NAMALWA (cell line): ENCODE data around the gene ADAMTS17.
A peak's percentile ranks its signal among the peaks of the same experiment; 100 is the strongest.
"Not testable (repeated sequence)": the region's sequence is repeated elsewhere in the genome, so short reads cannot be mapped to it uniquely, and the experiment has no call there.

Experiments
- DNase-seq: peaks from one replicate; pipeline ENCODE4 v3.0.0-alpha.2; 2015; ENCODE audit warnings: low spot score

The ADAMTS17 gene

DNA sequence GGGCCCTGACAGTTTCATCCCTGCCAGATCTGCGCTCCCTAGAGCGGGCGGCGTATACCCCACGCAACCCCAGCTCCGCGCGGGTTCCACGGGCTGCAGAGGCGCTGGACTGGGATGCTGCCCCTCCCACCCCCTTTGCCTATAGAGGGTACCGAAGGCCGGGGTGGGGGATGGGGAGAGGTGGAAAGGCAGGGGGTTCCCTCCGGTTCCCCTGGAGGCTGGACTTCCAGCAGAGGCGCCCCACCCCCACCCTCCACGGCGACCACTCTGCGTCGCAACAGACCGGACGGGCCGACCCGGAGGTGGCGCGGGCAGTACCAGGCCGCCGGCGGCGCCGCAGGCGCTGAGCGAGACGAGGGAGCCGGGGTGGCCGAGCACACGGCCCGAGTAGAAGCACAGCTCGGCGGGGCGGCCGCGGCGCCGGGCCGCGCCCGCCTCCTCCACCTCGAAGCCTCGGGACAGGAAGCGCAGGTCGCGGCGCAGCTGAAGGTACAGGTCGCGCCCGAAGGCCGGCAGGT, 995 bp downstream of the ADAMTS17 start:
- no peak for DNase-seq

DNA sequence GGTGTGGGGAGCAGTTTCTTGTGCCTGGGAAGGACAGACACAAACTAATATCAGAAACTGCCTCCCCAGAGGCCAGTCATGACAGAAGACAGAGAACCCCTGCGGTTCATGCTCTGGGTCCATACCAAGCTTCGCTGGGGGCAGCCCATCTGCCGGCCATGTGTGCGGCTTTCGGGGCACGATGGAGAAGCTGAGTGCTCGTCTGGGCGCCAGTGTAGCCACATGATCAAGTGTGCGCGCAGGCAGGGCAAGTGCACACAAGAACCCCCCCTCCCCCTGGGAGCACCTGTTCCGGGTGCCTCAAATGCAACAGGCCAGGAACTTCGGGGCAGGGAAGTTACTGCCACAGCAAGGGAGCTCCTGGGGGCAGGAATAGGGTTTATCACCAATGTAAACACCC, 1.8 kb downstream of the ADAMTS17 start:
- no peak for DNase-seq

DNA sequence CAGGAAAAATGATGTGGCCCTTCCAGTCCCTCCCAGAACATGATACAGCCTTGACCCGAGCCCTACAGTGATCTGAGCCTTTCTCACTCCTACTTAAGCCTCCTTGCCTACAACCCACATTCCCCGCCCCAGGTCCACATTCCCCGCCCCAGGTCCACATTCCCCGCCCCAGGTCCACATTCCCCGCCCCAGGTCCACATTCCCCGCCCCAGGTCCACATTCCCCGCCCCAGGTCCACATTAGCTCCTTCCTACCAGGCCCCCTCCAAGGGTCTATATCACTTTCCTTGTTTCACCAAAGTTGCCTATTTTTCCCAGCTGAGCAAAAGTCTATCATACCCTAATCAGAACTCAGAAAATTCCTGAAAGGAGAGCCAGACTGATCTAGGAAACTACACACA, 2.3 kb downstream of the ADAMTS17 start:
- DNase-seq: not testable (repeated sequence)

DNA sequence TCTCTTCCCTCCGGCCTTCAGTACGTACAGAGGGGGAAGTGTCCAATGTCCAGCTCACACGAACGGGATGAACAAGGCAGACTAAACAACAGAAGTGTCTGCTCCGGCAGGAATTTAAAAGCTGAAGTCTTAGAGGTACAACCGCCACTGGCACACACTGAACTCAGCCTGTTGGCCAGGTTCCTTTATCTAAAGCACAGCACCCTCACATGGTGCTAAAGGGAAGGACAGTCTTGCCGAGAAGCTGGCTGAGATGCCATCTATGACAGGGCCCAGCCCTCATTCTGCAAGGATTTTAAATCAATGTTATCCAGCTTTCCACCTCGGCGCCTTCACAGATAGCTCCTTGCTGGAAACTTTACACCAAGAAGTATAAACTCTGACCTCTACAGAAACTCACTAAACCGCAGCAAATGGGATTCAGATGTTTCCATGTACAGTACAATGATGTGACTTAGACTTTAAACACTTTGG, 2.8 kb downstream of the ADAMTS17 start:
- DNase-seq: peak; percentile 71

DNA sequence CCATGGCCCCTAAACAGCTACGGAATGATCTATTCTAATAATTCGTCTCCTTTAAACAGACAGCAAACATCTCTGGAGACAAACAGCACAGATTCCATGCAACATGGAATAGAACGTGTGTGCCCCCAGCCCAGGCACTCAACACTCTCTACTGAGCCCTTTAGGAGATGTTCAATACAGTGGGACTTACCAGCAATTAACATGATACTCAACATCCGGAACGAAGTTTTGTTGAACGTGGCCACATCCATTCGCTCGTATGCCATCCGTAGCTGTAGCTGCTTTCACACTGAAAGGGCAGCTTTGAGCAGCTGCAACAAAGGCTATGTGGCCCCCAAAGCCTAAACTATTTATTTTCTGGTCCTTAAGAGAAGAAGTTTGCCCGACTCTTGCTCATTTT, 3.5 kb downstream of the ADAMTS17 start:
- DNase-seq: no peak

DNA sequence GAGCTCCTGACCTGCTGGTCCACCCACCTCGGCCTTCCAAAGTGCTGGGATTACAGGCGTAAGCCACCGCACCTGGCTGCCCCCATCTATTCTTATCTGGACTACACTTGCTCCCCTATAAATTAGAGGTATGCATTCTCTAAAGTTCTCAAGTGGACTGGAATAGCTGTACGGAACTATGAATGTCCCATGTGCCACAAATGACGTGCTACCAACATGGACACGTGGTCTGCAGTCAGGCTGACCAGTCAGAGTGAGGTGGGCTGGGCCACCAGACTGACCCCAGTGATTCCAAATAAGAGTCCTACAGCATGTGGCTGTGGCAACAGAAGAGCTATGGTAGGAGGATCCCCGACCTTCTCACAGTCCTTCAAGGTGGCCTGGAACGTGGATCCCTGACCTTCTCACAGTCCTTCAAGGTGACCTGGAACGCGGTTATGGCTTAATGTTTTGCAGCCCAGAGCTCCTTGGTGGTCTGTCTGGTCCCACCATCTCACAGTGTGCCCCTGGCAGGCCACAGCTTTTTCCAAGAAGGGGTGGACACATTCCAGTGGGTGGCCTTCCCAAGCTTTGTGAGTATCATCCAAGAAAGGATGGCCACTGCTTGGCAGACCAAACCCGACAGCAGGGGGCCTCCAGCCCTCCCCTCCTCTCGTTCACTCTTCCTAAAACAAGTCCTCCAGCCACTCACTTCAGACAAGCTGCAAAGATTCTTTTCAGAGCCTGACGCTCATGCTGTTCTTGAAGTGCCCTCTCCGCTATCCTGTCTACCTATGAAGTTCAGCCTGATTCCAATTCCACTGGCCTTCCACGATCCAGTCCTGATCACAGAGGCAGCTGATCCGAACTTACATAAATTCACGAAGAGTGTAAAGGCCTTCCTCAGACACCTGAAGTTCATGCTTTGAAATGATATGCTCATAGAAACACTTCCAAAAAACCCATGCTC, 4.4 kb downstream of the ADAMTS17 start:
- DNase-seq: no peak

DNA sequence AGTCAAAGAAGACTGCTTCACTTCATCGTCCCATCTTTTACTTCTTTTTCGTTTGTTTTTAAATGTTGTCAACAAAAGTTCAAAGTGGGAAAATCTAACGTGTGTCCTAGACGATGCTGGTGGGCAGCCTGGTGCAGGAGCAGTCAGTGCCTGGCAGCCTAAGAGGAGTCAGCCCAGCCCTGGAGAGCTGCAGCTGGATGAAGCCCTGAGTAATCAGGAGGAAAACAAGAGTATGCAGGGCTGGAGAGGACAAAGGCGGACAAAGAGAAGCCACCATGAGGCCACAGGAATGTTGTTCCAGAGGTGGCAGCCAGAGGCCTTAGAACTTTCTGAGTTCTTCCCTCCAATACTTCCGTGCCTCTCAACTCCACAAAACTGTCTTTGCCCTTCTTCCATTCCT, 5.7 kb downstream of the ADAMTS17 start:
- DNase-seq: no peak

DNA sequence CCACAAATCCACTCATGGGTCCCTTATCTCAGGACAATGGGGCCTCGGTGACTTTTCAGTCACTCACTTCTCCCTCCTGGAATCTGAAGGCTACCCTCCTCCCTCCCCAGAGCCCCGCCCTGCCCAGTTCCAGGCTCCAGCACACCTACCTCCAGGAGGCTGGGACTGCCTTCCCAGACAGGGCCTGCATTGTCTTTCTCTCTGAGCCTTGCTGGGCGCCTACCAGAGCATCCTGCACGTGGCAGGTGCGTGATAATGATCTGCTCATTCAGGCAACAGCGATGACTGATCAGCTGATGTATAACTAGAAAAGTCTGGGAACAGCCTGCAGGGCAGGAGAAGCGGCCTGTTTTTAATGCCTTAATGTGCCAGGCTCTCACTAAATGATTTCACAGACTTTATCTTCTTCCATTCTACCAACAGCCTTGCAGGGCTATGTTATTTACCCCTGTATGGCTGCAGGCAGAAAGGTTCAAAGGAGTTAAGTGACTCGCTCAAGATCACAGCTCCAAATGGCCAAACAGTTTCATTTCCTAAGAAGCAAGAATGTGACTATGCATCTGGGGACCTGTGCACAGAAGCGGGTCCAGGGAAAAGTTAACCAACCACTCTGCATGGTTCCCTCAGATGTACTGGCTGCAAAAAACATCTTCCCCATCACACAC, 6.3 kb downstream of the ADAMTS17 start:
- no peak for DNase-seq

DNA sequence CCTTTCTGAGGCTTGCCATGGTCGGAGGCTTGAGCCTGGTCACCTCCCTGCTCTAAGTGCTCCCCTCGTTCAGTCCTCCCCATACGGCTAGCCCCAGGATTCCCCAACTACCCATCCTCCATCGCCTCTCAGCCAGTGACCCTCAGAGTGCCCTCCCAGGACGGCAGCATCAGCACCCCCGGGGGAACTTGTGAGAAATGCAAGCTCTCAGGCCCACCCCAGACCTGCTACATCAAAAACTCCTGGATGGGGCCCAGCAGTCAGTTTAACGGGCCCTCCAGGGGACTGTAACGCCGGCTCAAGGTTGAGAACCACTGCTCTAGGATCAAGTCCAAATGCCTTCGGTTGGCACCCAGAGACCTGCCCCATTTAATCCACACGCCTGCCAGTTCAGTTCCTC, 6.9 kb downstream of the ADAMTS17 start:
- no peak for DNase-seq

DNA sequence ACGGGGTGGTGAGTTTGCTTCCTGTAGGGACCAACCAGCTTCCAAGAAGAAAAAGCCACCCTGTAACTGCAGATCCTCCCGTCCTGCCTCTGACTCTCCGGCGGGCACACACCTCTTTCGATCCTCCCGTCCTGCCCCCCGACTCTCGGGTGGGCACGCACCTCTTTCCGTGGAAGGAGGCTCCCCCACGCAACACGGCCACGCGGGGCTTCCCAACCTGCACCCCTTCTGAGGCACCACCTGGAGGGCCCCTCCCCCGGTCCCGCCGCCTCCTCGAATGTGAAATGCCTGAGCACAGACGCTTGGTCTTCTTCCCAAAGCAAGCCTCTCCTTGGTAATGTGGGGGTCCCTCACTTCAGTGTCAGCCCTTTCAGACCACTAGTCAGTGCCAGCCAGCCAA, 7.3 kb downstream of the ADAMTS17 start:
- DNase-seq: no peak

DNA sequence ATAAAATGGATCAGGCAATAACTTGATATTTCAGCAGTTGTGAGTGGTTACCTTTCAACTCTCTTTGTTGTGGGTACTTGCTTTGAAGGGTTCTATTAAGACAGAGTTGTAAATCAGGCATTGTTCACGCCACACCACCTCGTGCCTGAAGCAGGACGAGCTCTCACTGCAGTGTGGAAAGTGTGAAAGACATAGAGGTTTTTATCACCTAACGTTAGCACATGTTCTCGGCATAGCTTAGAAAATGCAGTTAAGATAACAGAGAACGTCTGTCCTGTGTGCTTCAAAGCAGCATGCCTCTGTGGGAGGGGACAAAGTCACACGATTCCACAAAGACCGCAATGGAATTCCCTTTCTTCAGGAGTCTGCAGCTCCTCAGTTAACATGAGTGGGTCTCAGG, 7.8 kb downstream of the ADAMTS17 start:
- no peak for DNase-seq

DNA sequence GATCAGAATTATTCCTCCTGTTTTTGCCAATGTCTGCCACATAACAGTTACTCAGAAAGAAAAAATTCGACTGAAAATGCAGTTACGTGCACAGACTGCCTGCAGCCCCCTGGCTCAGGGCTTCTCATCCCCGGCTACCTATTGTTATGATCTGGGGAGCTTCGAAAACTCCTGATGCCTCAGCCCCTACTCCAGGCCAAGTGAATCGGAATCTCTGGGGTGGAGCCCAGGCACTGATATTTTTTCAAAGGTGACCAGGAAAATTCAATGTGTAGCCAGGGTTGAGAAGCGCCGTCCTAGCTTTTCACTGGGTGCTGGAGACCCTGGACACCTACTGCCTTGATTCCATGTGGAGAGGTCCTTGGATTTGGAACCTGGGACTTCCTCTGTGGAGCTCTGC, 8.5 kb downstream of the ADAMTS17 start:
- DNase-seq: no peak

DNA sequence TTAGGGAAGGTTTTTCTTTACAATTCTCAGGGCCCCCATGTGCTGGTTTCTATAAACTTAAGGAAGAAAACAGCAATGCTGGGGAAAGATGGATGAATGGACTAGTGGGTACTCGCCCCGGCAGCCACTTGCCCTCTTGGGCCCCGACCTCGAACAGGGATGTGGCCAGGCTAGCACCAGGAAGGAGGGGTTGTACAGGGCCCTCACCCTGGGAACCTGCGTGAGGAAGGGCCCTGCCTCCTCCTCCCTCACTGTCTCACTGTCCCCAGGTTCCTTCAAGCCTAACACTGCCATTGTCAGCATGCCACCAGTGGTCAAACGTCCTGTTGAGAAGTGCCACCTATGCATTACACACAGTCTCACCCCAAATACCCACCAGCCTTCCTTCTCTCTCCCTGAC, 9.1 kb downstream of the ADAMTS17 start:
- DNase-seq: no peak

DNA sequence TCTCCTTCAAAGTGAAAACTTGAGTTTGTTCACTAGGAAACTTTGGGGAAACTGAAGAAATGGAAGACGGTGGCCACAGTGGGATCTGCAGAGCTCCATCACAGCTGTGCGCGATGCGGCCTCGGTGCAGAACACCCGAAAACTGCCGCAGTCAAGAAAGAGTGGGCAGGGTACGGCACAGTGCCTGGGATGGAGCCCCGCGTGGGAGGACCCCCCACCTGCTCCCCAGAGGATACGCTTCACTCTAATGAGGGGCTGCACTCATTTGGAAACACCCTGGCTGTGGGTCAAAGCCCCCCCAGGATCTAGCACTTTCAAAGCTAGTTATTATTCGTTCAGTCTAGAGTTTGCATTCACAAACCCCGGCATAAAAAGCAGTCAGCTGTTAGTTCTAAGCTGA, 9.5 kb downstream of the ADAMTS17 start:
- no peak for DNase-seq

DNA sequence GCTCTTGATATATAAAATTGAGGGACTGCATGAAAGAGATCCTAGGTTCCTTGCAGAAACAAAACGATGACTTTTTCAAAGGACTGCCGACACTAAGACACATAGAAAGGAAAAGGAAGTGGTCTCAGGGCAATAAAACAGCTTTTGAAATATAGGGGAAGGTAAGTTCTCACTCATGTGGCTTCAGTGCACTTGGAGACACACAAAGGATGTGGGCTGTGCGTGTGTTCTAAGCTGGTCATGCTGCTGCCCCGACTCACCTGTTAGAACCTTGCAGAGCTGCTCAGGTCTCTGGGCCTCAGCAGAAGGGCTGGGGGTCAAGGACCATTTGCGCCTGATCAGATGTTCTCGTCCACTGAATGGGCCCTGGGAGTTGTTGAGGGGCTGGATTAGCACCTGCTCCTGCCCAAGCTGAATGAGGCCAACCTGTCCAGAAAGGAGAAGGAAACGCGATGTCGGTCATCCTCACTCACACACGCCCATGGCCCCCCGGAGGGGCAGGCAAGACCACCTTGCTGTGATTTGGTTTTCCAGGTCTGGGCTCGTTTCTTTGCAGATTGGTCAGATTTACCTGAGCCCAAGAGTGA, 11.1 kb downstream of the ADAMTS17 start:
- DNase-seq: no peak

DNA sequence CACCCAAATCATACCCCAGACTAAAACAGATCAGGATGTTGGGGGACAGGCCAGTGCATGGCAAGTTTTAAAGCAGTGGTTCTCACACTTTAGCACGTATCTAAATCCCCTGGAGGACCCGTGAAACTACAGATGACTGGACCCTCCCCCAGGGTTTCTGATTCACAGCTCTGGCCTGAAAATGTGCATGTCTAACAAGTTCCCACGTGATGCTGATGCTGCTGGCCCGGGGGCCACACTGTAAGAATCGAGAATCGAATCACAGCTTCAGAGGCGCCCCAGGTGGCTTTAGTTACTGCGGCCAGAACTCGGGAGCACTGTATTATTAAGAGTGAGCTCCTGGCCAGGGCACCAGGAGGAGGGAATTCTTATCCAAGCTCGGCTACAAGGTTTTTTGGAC, 11.6 kb downstream of the ADAMTS17 start:
- no peak for DNase-seq

DNA sequence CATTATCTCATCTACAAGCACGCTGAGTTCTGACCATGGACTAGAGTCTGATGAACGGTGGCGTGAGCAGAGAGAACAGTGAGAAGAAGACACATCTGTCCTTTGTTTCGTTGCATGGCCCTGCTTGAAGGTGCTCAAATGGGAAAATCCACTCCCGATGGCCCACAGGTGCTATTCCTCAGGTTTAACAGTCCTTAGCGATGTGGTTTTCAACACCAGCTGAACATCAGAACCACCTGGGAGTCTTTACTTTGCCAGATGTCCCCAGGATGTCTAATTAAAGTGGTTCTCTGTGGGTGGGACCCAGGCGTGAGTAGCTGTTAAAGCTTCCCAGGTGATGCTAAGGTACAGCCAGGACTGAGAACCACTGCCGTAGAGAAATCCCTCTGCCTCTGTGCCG, 13.0 kb downstream of the ADAMTS17 start:
- no peak for DNase-seq

DNA sequence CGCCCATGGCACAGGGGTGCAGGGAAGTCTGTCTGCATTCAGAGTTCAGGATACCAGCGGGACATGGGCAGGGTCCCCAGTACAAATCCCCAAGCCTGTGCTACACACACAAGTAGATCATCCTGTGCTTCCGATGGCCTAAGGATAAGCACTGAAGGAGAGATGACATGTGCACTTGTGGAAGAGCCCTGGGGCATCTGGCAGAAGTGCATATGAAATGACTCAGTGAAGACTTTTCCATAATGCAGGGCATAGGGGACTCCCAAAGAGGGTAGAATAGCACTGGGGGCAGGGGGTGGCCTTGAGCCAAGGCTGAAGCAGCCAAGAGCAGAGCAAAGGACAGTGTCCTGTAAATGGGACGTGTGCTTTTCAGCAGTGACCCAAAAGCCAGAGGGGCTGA, 22.9 kb downstream of the ADAMTS17 start:
- no peak for DNase-seq

DNA sequence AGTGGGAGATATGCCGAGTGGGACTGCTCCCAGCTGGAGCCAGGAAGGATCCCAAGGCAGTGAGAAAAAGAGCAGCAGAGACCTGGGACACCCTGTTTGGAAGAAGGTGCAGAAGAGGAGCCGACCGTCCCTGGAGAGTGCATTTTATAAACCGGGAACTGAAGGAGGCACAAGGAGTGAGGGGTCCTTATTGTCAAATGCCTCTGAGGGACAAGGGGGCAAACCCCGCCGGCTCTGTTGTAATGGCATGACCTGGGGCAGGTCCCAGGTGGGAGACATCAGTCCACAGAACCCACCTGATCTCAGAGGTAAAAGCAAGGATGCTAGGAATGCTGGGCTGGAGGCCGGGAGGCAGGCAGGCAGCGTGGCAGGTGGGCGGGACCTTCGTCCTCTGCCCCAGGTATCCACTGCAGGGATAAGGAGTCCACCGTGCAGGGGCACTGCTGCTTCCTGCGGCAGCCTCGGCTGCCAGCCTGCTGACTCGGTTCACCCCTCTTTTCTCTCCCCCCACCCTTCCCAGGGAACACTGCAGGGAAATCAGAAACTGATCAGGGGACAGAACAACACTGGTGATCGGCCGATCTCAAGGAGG, 26.9 kb downstream of the ADAMTS17 start:
- no peak for DNase-seq

DNA sequence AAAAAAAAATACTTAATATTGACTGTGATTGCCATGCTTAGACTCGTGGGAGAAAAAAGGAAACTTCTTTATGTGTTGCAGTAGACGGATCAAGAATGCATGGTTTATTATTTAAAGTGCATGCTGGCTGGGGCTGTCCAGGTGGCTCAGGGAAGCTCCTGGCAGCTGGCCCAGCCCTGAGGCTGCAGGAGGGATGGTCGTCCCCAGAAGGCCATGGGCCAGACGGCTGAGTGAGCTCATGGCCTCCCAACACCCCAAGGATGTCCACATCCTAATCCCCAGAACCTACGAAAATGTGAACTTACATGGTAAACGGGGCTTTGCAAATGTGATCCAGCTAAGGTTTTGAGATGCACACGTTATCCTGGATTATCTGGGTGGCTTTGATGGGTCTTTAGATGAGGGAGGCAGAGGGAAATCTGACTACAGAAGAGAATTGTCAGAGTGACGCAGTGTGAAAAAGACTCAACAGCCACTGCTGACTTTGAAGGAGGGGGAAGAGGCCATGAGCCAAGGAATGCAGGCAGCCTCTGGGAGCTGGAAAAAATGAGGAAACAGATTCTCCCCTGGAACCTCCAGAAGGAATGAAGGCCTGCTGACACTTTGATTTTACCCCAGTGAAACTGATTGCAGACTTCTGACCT, 29.8 kb downstream of the ADAMTS17 start:
- no peak for DNase-seq

DNA sequence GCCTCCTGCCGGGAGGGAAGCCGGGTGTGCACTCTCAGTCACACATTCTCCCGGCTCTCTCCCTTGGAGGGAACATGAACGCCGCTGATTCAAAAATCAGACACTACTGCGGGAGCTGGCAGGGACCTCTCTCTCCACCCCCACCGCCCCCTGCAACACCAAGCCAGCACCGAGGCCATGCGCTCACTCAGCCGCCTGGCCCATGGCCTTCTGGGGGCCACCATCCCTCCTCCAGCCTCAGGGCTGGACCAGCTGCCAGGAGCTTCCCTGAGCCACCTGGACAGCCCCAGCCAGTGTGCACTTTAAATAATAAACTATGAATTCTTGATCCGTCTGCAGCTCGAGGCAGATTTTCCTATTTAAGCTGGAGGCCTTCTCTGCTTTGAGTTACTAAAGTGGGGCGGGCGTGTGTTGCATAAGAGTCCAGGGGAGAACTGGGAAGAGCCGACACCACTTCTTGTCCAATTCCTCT, 30.6 kb downstream of the ADAMTS17 start:
- DNase-seq: no peak
